GM19099 (cell line): ENCODE results near the gene DOLPP1.
A peak's percentile ranks its signal among the peaks of the same experiment; 100 is the strongest.

ENCODE experiments used
- POLR2A ChIP-seq: IDR thresholded peaks from 3 replicates; pipeline ENCODE4 v1.6.1; 2011; ENCODE audit warnings: low read depth; ENCODE audit not compliant: insufficient read length; ENCODE audit errors: extremely low read depth

DOLPP1 gene

GRCh38 chr9:129110740-129111527, 30.0 kb downstream of the DOLPP1 start, which contains the start of the genes CRAT and PTPA:
Gene CRAT (minus strand): TSS chr9:129110793. CDS start chr9:129110509, 284 bp downstream.
Gene PTPA (plus strand): TSS chr9:129111415. CDS start chr9:129111601, 186 bp downstream.
- peak; percentile 96 for TF ChIP-seq POLR2A

GRCh38 chr9:129111528-129112151, 30.7 kb downstream of the DOLPP1 start:
- peak; percentile 54 for TF ChIP-seq POLR2A

GRCh38 chr9:129113645-129114304, 32.9 kb downstream of the DOLPP1 start:
- no peak for TF ChIP-seq POLR2A

GRCh38 chr9:129118799-129119198, 37.9 kb downstream of the DOLPP1 start:
- TF ChIP-seq POLR2A = no peak

- TF ChIP-seq POLR2A = no peak
These were observed 40.6 kb downstream of the DOLPP1 start for GRCh38 chr9:129121483-129121882.

GRCh38 chr9:129122133-129122532, 41.2 kb downstream of the DOLPP1 start:
- no peak for TF ChIP-seq POLR2A

- no peak for TF ChIP-seq POLR2A
These were observed 43.7 kb downstream of the DOLPP1 start for GRCh38 chr9:129124506-129125069.

GRCh38 chr9:129125478-129125877, 44.6 kb downstream of the DOLPP1 start:
- TF ChIP-seq POLR2A = no peak

GRCh38 chr9:129126749-129127618, 46.1 kb downstream of the DOLPP1 start:
- no peak for TF ChIP-seq POLR2A

- no peak for TF ChIP-seq POLR2A
These were observed 47.8 kb downstream of the DOLPP1 start for GRCh38 chr9:129128689-129129088.

- TF ChIP-seq POLR2A = no peak
These were observed 49.9 kb downstream of the DOLPP1 start for GRCh38 chr9:129130791-129131190.

GRCh38 chr9:129131300-129132145, 50.6 kb downstream of the DOLPP1 start:
- no peak for TF ChIP-seq POLR2A

GRCh38 chr9:129133082-129133481, 52.2 kb downstream of the DOLPP1 start:
- TF ChIP-seq POLR2A = no peak
